GM10248 (cell line): ENCODE data around the gene ELFN1.

ENCODE experiments used
- CTCF ChIA-PET: fragments of 300-600 bp; sonication (Branson Sonifier 250); formaldehyde crosslinking; extraction: SDS; loops from one replicate; lab custom pipeline; 2021; ENCODE audit warnings: antibody characterized with exemption; lab: Yijun Ruan, JAX
- POLR2A ChIA-PET: fragments of 350-650 bp; sonication (Branson Sonifier 250); formaldehyde crosslinking; extraction: SDS; loops from one replicate; lab custom pipeline; 2020; ENCODE audit warnings: antibody characterized with exemption; lab: Yijun Ruan, JAX
- DNase-seq: peaks from one replicate; pipeline ENCODE4 v3.0.0; 2012; ENCODE audit errors: extremely low spot score
- CTCF ChIP-seq: IDR thresholded peaks from 2 replicates; pipeline ENCODE4 v1.5.1; 2012; ENCODE audit warnings: mild to moderate bottlenecking, low read depth; ENCODE audit errors: extremely low read depth, missing control alignments, control extremely low read depth

ELFN1 gene

GRCh38 chr7:1721047-1721690, 51.1 kb downstream of the ELFN1 start:
- TF ChIP-seq CTCF: no peak
- POLR2A ChIA-PET: no interaction called here
- DNase-seq: no peak
- CTCF ChIA-PET: no interaction called here

DNA sequence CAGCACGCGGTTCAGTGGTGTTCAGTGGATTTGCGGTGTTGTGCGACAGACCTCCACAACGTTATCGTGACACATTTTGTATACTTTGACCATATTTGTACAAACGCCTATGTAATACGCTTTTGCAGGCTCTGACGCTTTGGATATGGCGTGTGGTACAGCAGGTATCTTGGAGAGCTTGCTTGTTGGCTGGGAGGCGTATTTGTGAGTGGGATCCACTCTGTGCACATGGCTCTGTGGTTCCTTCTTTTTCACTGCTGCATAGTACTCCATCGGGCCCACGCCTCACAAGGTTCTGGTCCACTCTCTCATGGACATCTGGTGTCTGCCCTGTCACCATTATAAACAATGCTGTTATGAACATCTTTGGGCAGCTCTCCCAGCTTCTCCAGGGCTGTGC, 53.2 kb downstream of the ELFN1 start:
- no peak for DNase-seq
- CTCF ChIA-PET: no interaction called here
- TF ChIP-seq CTCF: no peak
- POLR2A ChIA-PET: no interaction called here

GRCh38 chr7:1724118-1724910, 54.2 kb downstream of the ELFN1 start:
- no peak for TF ChIP-seq CTCF
- DNase-seq: no peak
- ChIA-PET POLR2A (no interaction called here), CTCF (no interaction called here)

DNA sequence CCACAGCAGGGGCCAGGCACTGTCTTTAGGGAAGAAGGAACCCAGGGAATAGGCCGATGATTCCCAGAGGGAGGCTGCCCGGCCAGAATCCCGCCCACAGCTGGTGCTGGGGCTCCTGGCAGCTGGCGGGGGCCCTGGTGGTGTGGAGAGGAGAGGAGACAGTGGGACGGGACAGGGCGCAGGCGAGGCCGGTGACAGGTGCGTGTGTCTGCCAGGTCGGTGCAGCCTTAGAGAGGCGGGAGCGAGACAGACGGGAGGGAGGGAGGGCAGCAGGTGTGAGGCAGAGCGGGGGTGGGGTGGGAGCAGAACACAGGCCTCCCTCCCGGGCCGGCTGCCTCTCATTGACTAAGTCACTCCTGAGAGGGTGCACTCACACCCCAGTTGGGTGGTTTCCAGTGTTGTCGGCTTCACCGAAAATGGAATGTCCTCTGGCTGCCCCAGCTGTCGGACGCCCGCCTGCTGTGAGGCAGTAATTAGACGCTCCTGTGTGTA, 55.2 kb downstream of the ELFN1 start:
- no peak for TF ChIP-seq CTCF
- no peak for DNase-seq
- ChIA-PET POLR2A (no interaction called here), CTCF (no interaction called here)

DNA sequence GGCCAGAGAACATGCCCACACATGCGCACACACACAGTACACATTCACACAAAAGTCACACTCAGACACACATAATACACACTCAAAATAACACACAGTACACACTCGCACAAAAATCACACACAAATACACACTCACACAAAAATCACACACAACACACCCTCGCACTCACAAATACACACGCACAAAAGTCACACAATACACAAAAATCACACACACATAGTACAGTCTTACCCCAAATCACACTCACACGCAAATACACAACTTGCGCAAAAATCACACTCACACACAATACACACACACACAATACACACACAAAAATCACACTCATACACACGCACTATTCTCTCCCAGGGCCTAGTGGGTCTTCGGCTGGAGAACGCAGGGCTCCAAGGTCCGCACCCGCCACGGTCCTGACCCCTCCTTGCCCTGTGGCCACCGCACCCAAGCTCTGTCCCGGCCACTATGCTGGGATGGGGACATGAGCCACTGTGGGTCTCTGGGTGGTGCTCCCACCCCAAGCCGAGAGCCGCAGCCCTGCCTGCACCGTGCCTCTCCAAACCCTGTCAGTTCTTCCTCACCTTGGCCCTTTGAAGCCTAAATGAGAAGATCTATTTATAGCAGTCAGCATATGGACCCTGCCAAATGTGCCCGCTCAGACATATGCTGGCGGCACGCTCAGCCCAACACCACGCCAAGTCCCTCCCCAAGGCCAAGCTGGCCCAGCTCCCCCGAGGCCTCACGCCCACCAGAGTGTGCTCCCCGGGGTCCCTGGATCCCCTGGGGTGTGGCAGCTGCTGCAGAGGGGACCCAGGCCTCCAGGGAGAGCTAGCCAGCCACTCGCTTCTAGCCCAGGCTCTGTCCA, 55.9 kb downstream of the ELFN1 start:
- POLR2A ChIA-PET: no interaction called here
- TF ChIP-seq CTCF: no peak
- no peak for DNase-seq
- CTCF ChIA-PET: no interaction called here

- TF ChIP-seq CTCF: no peak
- ChIA-PET CTCF (interaction anchor here (0.6 kb wide), 1 partner anchor 757 kb away, joined by 3 read pairs; no protein-coding TSS in a partner anchor), POLR2A (no interaction called here)
- no peak for DNase-seq
Observed at GRCh38 chr7:1727079-1727478, 57.0 kb downstream of the ELFN1 start.
